Kidney (tissue), 14 donors: ENCODE measurements around the gene CCDC32. TPM values are rescaled to one million over a fixed set of nuclear protein-coding genes. Genes with fewer than 3 reads are reported as not detected.
A peak's percentile ranks its signal among the peaks of the same experiment; 100 is the strongest.

Experiments used
- DNase-seq, 5 donors: peaks; one replicate each; pipeline ENCODE4 v3.0.0-alpha.2; 2013 to 2020
- FAIRE-seq: peaks from 2 replicates; lab custom pipeline; 2012; peaks lifted over from hg19 to GRCh38; lab: Jason Lieb, UNC
- H3K27ac ChIP-seq, 2 donors: one replicate each; pipeline ENCODE4 v1.7.0; 2013; ENCODE audit warnings: low read depth in 2 of 2, low read length in 2 of 2, inconsistent platforms in 1 of 2
- H3K27me3 ChIP-seq: one replicate; pipeline ENCODE4 v1.7.1; 2013; ENCODE audit warnings: low read length, inconsistent platforms; ENCODE audit not compliant: control insufficient read depth, insufficient read depth
- H3K36me3 ChIP-seq, 3 donors: one replicate each; pipeline versions ENCODE4 v1.7.0 to v1.7.1; 2013; ENCODE audit warnings: low read length in 3 of 3, control low read depth in 1 of 3, inconsistent platforms in 1 of 3; ENCODE audit not compliant: insufficient read depth in 3 of 3, control insufficient read depth in 2 of 3
- H3K4me1 ChIP-seq, 3 donors: one replicate each; pipeline versions ENCODE4 v1.7.0 to v1.7.1; 2013; ENCODE audit warnings: low read length in 3 of 3, inconsistent platforms in 1 of 3, low read depth in 1 of 3; ENCODE audit not compliant: control insufficient read depth in 2 of 3, insufficient read depth in 2 of 3
- H3K4me3 ChIP-seq, 3 donors: one replicate each; pipeline versions ENCODE4 v1.7.0 to v1.8.1; 2013; ENCODE audit warnings: low read length in 3 of 3, control low read depth in 1 of 3, inconsistent platforms in 1 of 3
- H3K9ac ChIP-seq, 3 donors: one replicate each; pipeline versions ENCODE4 v1.7.0 to v1.7.1; 2013; ENCODE audit warnings: low read length in 3 of 3, control low read depth in 1 of 3, inconsistent platforms in 1 of 3
- H3K9me3 ChIP-seq, 3 donors: one replicate each; pipeline versions ENCODE4 v1.7.0 to v1.7.1; 2013; ENCODE audit warnings: low read length in 3 of 3, control low read depth in 1 of 3, inconsistent platforms in 1 of 3; ENCODE audit not compliant: control insufficient read depth in 2 of 3, insufficient read depth in 1 of 3
- intact Hi-C: fragments of 100-400 bp; cut with DNase I; formaldehyde crosslinking; loops from one replicate; pipeline ENCODE4 v1.11.1; 2022
- polyA plus RNA-seq: library from polyadenylated mRNA; stranded (reverse); fragments of 350-450 nt; fragmentation: Illumina TruSeq; extraction: RNeasy Lipid Tissue Mini Kit (QIAGEN cat#74804); gene quantifications from one replicate; pipeline ENCODE4 v1.2.3, GENCODE V29; 2014; ENCODE audit warnings: low read depth, low replicate concordance; ENCODE audit not compliant: insufficient read depth
- total RNA-seq: library from RNA; stranded (reverse); fragmentation: NEBNext Ultra II Directional; extraction: Animal tissue kit (Norgen Biotek cat#: 25700); gene quantifications from one replicate; pipeline ENCODE4 v1.2.1, GENCODE V29; 2021
- TF ChIP-seq, protein P1 (sequence below): IDR thresholded peaks from 3 replicates; pipeline ENCODE4 v1.5.1; 2012; ENCODE audit warnings: mild to moderate bottlenecking, moderate library complexity, borderline replicate concordance; ENCODE audit not compliant: insufficient read depth; ENCODE audit errors: extremely low read depth
- donor health status: control.
- donor health status: control.
- donor health status: control.
- donor health status: control.
- donor health status: control.
- donor health status: DM: yes; HTN: yes; CAD: no.
- donor health status: Normal renal cell carcinoma (clear cell type).

The CCDC32 gene
- total and polyA plus RNA-seq, 2 donors from 2014 or later: 34.4 to 35.9 TPM

DNA sequence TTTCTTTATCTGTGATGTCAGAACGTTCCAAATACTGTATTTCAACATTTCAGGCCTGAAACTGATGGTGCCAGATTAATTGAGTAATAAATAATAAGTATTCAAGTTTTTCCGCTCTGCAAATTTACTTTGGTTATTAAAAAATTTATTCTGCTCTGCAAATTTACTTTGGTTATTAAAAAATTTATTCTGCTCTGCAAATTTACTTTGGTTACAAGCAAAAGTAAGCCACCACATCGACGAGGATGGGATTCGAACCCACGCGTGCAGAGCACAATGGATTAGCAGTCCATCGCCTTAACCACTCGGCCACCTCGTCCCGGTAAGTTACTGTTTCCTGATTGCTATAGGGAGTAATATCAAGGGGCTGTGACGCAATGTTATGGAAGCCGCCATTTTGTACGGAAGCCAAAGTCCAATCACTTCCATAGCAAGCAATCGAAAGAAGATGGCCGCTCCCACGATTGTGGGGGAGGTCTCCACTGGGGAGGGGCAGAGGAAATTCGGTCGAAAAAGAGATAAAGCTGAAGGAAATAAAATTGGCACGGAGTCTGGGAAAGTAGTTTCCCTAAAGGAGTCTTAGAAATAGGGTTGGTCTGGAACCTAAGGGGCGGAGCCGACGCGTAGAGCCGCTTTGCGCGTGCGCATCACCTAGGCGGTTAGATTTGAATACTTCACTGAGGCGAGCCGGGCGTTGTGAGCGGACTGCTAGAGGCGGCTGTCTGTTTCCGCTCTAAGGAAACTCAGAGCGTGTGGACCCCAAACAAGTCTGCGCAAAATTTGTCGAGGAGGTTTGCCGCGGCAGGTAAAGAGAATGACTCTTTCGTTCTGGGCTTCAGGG is 29.0 kb upstream of the CCDC32 start, which contains the start of gene KNL1:
KNL1 (plus strand) TSS at position 662 of the 841 bp plus-strand sequence. CDS start 8,683 bp downstream, outside the sequence.
- peak within 1 kb of the TSS; percentile 77 to 100 (median 98) for H3K4me3 ChIP-seq
- H3K9me3 ChIP-seq: no peaks in the 10 kb centered on the region
- peak within 1 kb of the TSS; percentile 93 to 99 for H3K27ac ChIP-seq
- H3K9ac ChIP-seq: peak within 1 kb of the TSS; percentile 70 to 100 (median 90)
- no peaks in the 10 kb centered on the region for H3K4me1 ChIP-seq
- DNase-seq (peak; percentile 95 to 99 (median 98)), FAIRE-seq (peak; percentile 81)
- TF ChIP-seq, protein P1, sequence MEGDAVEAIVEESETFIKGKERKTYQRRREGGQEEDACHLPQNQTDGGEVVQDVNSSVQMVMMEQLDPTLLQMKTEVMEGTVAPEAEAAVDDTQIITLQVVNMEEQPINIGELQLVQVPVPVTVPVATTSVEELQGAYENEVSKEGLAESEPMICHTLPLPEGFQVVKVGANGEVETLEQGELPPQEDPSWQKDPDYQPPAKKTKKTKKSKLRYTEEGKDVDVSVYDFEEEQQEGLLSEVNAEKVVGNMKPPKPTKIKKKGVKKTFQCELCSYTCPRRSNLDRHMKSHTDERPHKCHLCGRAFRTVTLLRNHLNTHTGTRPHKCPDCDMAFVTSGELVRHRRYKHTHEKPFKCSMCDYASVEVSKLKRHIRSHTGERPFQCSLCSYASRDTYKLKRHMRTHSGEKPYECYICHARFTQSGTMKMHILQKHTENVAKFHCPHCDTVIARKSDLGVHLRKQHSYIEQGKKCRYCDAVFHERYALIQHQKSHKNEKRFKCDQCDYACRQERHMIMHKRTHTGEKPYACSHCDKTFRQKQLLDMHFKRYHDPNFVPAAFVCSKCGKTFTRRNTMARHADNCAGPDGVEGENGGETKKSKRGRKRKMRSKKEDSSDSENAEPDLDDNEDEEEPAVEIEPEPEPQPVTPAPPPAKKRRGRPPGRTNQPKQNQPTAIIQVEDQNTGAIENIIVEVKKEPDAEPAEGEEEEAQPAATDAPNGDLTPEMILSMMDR: no peak
- intact Hi-C loops: no loop called here
- H3K27me3 ChIP-seq: no peaks in the 10 kb centered on the region
- no peaks in the 10 kb centered on the region for H3K36me3 ChIP-seq

DNA sequence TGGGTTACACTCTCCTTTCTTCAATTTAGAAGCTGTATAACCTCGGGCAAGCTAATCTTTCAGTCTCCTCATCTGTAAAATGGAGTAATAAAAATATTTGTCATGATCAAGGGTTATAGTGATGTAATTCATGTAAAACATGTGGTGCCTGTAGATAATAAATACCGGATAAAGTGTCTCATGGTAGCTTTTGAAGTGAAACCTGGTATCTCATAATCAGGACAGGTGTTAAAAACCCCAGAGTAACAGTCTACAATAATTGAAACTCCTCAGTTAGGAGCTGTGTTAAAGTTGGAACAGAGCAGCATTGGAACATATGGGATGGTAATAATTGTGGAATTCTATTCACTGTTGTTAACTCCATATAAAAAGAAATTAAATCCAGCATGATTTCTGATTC is 28.3 kb upstream of the CCDC32 start:
- H3K4me3 ChIP-seq: peak overlapping the region in 2 of 3 donors; percentile 17 to 77

DNA sequence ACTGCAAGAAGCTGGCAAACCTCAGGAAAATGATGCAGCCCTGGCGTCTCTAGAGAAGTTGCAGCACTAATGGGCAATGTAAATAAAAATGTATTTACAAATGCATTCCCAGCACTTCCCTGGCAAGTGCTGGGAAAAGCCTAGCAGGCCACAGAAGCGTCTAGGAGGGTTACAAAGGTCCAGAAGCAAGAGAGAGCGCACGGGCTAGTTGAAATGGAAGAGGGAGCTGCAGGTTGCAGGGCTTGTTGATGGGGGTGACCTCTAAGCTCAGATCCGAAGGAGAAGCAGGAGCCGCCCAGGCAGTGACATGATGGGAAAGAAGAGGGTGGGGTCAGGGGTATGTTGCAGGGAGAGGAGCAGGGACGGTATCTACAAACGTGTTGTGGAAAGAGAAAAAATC is 26.5 kb upstream of the CCDC32 start:
- no peak overlapping the region for H3K4me3 ChIP-seq
- intact Hi-C loops: no loop called here
- TF ChIP-seq, protein P1: no peak
- H3K4me1 ChIP-seq: no peaks in the 10 kb centered on the region
- no peak overlapping the region for H3K27ac ChIP-seq
- no peaks in the 10 kb centered on the region for H3K9me3 ChIP-seq
- H3K27me3 ChIP-seq: no peaks in the 10 kb centered on the region
- H3K9ac ChIP-seq: no peak overlapping the region
- FAIRE-seq (no peak), DNase-seq (peak in 2 of 5 donors; percentile 10 to 11)
- H3K36me3 ChIP-seq: no peaks in the 10 kb centered on the region

More for the DNA sequence above, 28.3 kb upstream of the CCDC32 start:
- no peaks in the 10 kb centered on the region for H3K4me1 ChIP-seq
- intact Hi-C loops: no loop called here
- no peaks in the 10 kb centered on the region for H3K9me3 ChIP-seq
- H3K27ac ChIP-seq: no peak overlapping the region
- TF ChIP-seq, protein P1: no peak
- no peak overlapping the region for H3K9ac ChIP-seq
- DNase-seq (peak in 1 of 5 donors; percentile 27), FAIRE-seq (no peak)
- no peaks in the 10 kb centered on the region for H3K36me3 ChIP-seq
- no peaks in the 10 kb centered on the region for H3K27me3 ChIP-seq
